GM12872 (cell line): ENCODE data around the gene ZNF678.

Experiments
- TF ChIP-seq, protein P1 (sequence below): IDR thresholded peaks from 3 replicates; pipeline ENCODE4 v1.5.1; 2011; ENCODE audit warnings: low read depth, mild to moderate bottlenecking, low read length, moderate library complexity; ENCODE audit not compliant: insufficient read depth

The ZNF678 gene

DNA sequence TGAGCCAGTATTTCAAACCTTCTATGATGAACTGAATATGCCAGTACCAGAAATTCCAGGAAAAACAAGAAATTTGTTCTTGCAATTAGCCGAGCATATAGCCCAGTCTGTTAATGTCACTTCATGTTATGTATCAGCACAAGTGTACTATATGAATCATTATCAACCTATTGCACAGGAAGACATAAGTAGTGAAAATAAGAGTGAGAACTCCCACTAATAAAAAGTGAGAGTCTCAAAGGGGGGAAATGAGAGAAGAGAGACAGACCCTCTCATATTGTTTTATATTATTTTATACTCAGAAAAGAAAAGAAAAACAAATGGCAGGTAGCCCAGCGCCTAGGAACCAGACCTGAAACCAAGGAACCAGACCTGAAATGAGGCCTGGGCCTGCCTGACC is 155.6 kb downstream of the ZNF678 start:
- TF ChIP-seq, protein P1, sequence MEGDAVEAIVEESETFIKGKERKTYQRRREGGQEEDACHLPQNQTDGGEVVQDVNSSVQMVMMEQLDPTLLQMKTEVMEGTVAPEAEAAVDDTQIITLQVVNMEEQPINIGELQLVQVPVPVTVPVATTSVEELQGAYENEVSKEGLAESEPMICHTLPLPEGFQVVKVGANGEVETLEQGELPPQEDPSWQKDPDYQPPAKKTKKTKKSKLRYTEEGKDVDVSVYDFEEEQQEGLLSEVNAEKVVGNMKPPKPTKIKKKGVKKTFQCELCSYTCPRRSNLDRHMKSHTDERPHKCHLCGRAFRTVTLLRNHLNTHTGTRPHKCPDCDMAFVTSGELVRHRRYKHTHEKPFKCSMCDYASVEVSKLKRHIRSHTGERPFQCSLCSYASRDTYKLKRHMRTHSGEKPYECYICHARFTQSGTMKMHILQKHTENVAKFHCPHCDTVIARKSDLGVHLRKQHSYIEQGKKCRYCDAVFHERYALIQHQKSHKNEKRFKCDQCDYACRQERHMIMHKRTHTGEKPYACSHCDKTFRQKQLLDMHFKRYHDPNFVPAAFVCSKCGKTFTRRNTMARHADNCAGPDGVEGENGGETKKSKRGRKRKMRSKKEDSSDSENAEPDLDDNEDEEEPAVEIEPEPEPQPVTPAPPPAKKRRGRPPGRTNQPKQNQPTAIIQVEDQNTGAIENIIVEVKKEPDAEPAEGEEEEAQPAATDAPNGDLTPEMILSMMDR = no peak

DNA sequence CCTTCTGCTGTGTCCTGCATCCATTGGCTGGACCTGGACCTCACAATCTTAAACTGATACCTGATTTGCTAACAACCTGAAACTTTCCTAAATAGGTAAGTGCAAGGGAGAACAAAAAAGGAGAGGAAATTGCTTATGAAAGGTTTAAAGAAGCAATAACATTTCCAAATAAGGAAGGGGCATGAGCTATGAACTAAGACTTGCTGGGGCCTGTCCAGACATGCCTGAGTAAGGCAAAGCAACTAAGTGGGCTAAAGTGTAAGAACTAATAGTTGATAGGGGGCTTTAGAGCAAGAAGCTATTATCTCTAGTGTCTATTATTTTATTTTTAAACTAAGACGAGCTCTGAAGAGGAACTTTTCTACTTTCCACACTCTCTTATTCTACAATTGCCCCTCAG is 160.1 kb downstream of the ZNF678 start:
- TF ChIP-seq, protein P1 = no peak

DNA sequence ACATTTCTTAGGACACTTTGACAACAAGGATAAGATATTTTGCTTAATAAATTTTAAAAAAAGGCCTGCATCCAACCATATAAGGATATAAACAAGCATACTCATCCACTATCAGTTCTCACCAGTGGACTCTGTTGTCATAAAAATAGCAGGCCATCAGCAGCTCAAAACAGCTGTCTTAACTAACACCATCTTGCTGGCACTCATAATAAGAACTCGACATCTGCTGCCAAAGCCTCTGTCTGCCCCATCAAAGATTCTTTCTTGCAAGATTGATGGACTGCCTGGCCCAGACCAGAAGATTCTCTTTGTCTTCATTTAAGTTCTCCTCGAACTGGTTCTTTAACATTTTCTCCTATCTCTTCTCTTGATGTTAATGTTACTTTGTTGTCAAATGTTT is 161.7 kb downstream of the ZNF678 start:
- TF ChIP-seq, protein P1 = no peak

DNA sequence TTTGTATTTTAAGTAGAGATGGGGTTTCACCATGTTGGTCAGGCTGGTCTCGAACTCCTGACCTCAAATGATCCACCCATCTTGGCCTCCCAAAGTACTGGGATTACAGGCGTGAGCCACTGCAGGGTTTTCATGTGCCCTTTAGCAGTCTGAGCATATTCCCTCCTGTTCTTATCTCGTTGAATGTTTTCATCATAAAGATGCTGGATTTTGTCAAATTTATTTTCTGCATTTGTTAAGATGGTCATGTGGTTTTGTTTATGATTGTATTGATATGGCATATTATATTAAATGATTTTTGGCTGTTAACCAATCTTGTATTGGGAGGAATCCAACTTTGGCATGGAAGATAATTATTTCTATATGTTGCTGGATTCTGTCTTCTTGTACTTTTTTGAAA is 163.0 kb downstream of the ZNF678 start:
- TF ChIP-seq, protein P1 = no peak
